ENCODE measurements around the gene GLT8D1.
"Not testable (repeated sequence)": the region's sequence is repeated elsewhere in the genome, so short reads cannot be mapped to it uniquely, and the experiment has no call there.

GLT8D1 gene

DNA sequence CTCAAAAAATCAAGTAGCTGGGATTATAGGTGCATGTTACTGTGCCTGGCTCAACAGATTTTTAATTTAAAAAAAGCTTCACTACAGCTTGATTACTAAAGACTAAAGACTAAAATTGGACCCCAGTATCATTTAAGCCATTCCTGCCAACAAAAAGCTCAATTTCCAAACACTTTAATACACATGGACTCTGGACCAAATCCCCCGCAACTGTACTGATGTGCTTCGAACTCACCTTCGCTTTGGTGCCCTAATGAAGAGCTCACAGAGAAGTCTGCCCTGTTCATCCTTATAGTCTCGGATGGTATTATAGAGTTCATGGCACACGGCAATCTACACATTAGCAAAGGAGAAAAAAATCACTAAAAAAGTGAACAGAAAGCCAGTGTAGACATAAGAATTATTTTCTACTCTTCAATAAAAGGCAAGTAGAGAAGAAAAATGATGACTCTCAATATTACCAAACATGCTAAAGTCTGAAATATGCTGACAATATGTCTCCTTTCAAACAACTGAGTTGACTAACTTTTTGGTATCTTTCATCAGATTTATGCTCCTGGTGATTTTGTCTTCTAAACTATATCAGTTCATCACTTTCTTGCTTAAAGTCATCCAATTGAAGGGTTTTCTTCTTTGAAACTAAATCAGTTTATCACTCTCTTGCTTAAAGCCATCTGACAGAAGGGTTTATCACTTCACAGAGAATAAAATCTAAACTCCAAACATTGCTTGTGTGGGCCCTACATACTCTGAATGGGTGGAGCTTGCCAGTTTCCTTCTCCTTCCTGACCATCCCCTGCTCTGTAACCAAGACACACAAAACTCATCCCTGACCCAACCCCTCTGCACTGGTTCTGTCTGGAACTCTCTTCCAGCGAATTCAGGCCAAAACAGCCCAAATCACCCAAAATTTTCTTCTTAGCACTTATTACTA is 27.1 kb downstream of the GLT8D1 start:
- no peak for DNase-seq

DNA sequence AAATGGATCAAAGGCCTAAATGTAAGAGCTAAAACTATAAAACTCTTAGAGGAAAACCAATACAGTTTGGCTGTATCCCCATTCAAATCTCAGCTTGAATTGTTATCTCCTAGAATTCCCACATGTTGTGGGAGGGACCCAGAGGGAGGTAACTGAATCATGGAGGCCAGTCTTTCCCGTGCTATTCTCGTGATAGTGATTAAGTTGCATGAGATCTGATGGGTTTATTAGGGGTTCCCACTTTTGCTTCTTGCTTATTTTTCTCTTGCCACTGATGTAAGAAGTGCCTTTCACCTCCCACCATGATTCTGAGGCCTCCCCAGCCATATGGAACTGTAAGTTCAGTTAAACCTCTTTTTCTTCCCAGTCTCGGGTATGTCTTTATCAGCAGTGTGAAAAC is 29.4 kb downstream of the GLT8D1 start:
- not testable (repeated sequence) for DNase-seq

- DNase-seq = no peak
These were observed 33.9 kb downstream of the GLT8D1 start for GRCh38 chr3:52671676-52672075.

GRCh38 chr3:52670621-52671521 is 34.7 kb downstream of the GLT8D1 start:
- DNase-seq = no peak

DNA sequence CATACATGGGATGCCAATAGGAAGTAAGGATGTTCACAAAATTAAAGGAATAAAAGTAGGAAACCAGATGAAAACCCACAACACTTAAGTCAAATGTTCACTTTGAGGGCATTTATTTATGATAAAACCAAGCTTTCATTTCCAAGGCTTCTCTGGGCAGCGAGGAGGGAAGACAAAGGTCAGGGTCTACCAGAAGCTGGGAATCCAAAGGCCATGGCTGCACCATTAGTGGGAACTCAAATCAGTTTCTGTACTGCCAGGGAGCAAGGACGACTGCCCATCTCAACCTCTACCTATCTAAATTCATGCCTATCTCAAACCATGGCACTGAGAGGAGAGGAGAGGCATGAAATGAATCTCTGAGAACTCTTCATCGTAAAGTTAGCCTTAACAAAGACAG is 42.5 kb downstream of the GLT8D1 start:
- DNase-seq = no peak

- DNase-seq = no peak
These were observed 45.5 kb downstream of the GLT8D1 start for GRCh38 chr3:52660046-52660445.

DNA sequence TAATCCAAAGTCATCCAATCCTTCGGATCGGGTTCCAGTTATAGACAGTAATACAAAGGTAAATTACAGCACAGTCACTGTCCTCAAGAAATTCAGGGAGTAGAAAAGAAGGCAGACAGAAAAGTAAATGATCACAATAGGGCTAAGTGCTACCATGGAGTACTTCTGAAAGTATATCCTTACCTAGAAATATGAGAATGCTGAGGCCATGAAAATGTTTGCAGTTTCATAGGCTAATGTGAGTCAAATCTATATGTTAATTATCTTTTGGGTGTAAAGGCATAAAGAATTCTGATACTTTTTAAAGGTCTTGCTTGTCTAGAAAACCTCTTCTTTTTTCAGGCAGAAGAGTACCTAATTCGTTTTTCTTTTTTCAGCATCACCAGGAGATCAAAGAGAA is 49.7 kb downstream of the GLT8D1 start:
- DNase-seq = no peak

DNA sequence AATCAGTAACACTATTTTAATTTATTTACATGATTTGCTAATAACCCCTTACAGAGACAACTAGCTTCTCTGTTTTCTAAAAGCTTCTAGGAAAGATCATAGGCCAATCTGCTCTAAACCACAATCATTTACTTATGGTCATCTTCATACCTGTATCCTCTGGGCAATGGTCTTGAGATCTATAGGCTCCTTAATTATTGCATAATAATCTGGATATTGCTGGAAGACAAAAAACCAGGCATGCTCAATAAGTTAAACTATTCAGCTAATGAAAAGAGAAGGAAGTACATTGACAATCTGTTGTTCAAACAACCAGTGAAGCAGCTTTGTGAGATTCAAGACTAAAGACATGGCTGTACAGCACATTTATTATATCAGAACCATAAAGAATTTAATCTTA is 54.0 kb downstream of the GLT8D1 start:
- no peak for DNase-seq

GRCh38 chr3:52650439-52650838 is 55.2 kb downstream of the GLT8D1 start:
- no peak for DNase-seq

DNA sequence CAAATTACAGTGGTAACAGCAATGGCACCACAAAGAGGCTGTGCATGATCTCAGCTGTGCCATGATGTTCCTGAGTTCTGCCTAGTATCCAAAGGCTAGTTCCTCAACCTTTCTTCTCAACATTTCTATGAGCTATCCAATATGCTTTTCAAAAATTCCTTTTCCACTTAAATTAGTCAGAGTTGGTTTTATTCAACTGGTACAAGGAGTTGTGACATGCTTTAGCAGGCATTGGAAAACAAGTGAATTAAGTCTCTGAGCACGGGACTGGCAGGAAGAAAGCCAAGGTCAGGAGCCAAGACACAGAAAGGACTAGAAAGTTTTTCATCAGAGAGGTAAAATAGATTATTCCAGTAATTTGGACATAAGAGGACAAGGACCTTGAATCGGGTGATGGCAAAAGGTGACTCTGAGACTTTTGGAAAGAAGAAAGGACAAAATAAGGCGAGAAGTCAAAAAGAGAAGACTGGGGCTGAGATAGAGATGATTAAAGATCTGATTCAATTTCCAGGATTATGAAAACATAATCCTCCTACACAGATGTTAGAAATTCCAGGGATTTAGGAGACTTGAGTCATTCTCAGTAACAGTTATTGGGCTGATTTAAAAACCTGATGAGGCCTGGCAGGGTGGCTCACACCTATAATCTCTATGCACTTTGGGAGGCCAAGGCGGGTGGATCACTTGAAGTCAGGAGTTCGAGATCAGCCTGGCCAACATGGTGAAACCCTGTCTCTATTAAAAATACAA is 56.0 kb downstream of the GLT8D1 start:
- DNase-seq = no peak

DNA sequence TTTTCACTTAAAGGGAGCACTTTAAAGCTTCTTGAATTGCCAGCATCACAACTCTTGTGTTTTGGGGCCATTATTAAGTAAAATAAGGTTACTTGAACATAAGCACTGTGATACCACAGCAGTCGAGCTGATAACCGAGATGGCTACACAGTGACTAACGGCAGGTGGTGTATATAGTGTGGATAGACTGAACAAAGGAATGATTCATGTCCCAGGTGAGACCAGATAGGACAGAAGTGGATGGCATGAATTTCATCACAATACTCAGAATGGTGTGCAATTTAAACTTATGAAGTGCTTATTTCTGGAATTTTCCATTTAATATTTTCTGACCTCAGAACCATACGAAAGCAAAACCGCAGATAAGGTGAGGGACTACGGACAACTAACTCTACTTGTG is 60.0 kb downstream of the GLT8D1 start:
- no peak for DNase-seq
